GM12878 (cell line): Measurements from ENCODE around the gene C19orf33.

Experiments
- CEBPB ChIP-seq, 2 experiments: fragments of 150-350 bp in 1 of 2; IDR thresholded peaks; 2 replicates each; pipeline ENCODE4 v1.6.1; 2012 to 2014; ENCODE audit warnings: low read depth in 2 of 2, low read length in 2 of 2, borderline replicate concordance in 1 of 2, inconsistent platforms in 1 of 2
- CTCF ChIP-seq, 3 experiments: IDR thresholded peaks in 2 of 3; conservative IDR thresholded peaks in 1 of 3; 2 replicates each; pipeline ENCODE4 v1.5.1; 2011; ENCODE audit warnings: low read depth in 3 of 3, low read length in 3 of 3, mild to moderate bottlenecking in 3 of 3, control low read depth in 2 of 3, moderate library complexity in 2 of 3, inconsistent platforms in 1 of 3, mixed read lengths in 1 of 3; ENCODE audit not compliant: control insufficient read depth in 2 of 3, insufficient read depth in 1 of 3; ENCODE audit errors: extremely low read depth in 1 of 3
- DPF2 ChIP-seq: fragments of 450-650 bp; IDR thresholded peaks from 2 replicates; pipeline ENCODE4 v1.6.1; 2017; ENCODE audit warnings: mild to moderate bottlenecking
- EZH2 ChIP-seq: IDR thresholded peaks from 2 replicates; pipeline ENCODE4 v1.6.1; 2012; ENCODE audit warnings: low read depth, mild to moderate bottlenecking, control low read depth, inconsistent platforms, low read length, borderline replicate concordance; ENCODE audit not compliant: control insufficient read depth
- GABPA ChIP-seq: IDR thresholded peaks from 2 replicates; pipeline ENCODE4 v1.6.1; 2014; ENCODE audit warnings: antibody characterized with exemption, low read depth, mild to moderate bottlenecking, inconsistent platforms
- POLR2A ChIP-seq: IDR thresholded peaks from 2 replicates; pipeline ENCODE4 v1.6.1; 2011; ENCODE audit warnings: low read depth, mild to moderate bottlenecking, low read length
- RAD21 ChIP-seq: IDR thresholded peaks from 2 replicates; pipeline ENCODE4 v1.6.1; 2011; ENCODE audit warnings: mild to moderate bottlenecking, low read depth, low read length, moderate library complexity; ENCODE audit not compliant: insufficient read depth
- RELB ChIP-seq: fragments of 450-650 bp; IDR thresholded peaks from 2 replicates; pipeline ENCODE4 v1.6.1; 2017; ENCODE audit warnings: low read depth, mild to moderate bottlenecking, moderate library complexity
- REST ChIP-seq: IDR thresholded peaks from 2 replicates; pipeline ENCODE4 v1.6.1; 2012; ENCODE audit warnings: mild to moderate bottlenecking, low read depth, low read length
- SMC3 ChIP-seq: IDR thresholded peaks from 2 replicates; pipeline ENCODE4 v1.6.1; 2011; ENCODE audit warnings: low read length, improper control_type of control experiment, borderline replicate concordance
- TCF12 ChIP-seq: IDR thresholded peaks from 2 replicates; pipeline ENCODE4 v1.6.1; 2011; ENCODE audit warnings: low read depth, mild to moderate bottlenecking, low read length
- TCF7 ChIP-seq: IDR thresholded peaks from 2 replicates; pipeline ENCODE4 v1.6.1; 2014; ENCODE audit warnings: antibody characterized with exemption, borderline replicate concordance

- TF ChIP-seq CTCF (IDR thresholded peaks at IDR 0.05 in 2 of 3, conservative IDR thresholded peaks at IDR 0.05 in 1 of 3; ENCODE audit: control insufficient read depth in 2 of 3, extremely low read depth in 1 of 3, insufficient read depth in 1 of 3, low read depth in 3 of 3, low read length in 3 of 3), result no peak
- no peak for TF ChIP-seq EZH2
- TF ChIP-seq SMC3, result no peak
- TF ChIP-seq REST, result no peak
- no peak for TF ChIP-seq TCF7
- no peak for TF ChIP-seq DPF2
- no peak for TF ChIP-seq RAD21
- no peak for TF ChIP-seq RELB
- TF ChIP-seq CEBPB (IDR thresholded peaks at IDR 0.05; ENCODE audit: borderline replicate concordance in 1 of 2, low read depth in 2 of 2, low read length in 2 of 2), result no peak
- no peak for TF ChIP-seq POLR2A
- no peak for TF ChIP-seq TCF12
- no peak for TF ChIP-seq GABPA
Observed at GRCh38 chr19:38273499-38273898, 30.6 kb upstream of the C19orf33 start.
